BJ (cell line): ENCODE measurements around the gene TMOD2. TPM values are rescaled to one million over a fixed set of nuclear protein-coding genes. Genes with fewer than 3 reads are reported as not detected.

Source experiments
- CTCF ChIA-PET: fragments of 350-600 bp; formaldehyde crosslinking; extraction: SDS; loops from one replicate; lab custom pipeline; 2021; ENCODE audit warnings: antibody characterized with exemption, inconsistent platforms; lab: Yijun Ruan, JAX
- POLR2A ChIA-PET: fragments of 300-600 bp; sonication (Branson Sonifier 250); formaldehyde crosslinking; extraction: SDS; loops from one replicate; lab custom pipeline; 2021; ENCODE audit warnings: antibody characterized with exemption; lab: Charles Lee
- DNase-seq: peaks from one replicate; pipeline ENCODE4 v3.0.0-alpha.2; 2011; ENCODE audit warnings: low read depth
- H3K27me3 ChIP-seq: 2 replicates; pipeline ENCODE4 v1.6.0; 2011; ENCODE audit warnings: low read length; ENCODE audit not compliant: control insufficient read depth, insufficient read depth
- H3K36me3 ChIP-seq: 2 replicates; pipeline ENCODE4 v1.5.1; 2011; ENCODE audit warnings: low read length; ENCODE audit not compliant: control insufficient read depth, insufficient read depth
- H3K4me3 ChIP-seq: 2 replicates; pipeline ENCODE4 v1.5.1; 2011; ENCODE audit warnings: low read depth, mild to moderate bottlenecking, control low read depth, low read length
- polyA plus RNA-seq: library from polyadenylated mRNA; depleted of rRNA; stranded (reverse); fragments of >200 nt; gene quantifications from 2 replicates; pipeline ENCODE4 v1.2.3, GENCODE V29; 2011
- TF ChIP-seq, protein P1 (sequence below): IDR thresholded peaks from 2 replicates; pipeline ENCODE4 v1.5.1; 2011; ENCODE audit warnings: low read depth, mild to moderate bottlenecking, control low read depth, inconsistent platforms, low read length, moderate library complexity; ENCODE audit not compliant: insufficient read depth

Gene TMOD2
- polyA plus RNA-seq, 1 experiment = 1.1 TPM

DNA sequence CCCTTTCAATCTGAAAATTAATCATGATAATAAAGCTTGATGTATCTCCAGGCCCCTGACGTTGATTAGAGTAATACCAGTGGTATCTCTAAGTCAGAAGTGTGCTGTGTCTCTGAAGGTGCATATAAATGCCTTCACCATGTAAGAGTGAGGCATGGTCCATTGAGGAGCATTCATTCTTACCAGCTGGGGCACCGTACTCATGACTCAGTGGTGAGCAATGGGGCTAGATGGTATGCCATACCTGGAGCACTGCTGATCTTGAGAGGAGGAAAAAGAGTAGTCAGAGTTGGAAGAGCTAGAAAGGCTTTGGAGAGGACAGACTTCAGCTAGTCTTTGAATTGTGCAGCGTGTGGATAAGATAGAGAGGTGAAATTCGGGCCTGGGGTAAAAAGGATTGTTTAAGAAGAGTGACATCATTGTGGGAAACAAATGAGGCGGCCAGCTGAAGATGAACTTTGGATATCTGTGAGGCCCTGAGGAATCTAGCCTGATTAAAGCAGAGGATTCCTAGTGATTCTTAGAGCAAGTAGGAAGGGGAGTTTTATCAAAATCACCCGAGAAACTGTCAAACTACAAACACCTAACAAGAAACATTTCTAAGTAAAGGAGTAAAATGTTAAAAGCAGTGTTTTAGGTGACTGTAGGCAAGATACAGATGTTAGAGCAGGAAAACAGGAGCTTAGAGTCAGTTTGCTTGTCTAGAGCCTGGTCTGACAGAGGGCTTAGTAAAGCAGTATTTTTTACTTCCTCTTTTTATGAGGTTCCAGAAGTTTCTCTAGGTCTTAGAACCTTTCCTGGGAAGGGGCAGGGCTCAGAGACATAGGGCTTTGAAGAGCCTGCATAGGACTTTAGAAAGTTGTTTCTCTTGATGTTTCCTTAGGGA lies 91.7 kb downstream of the TMOD2 start:
- TF ChIP-seq, protein P1, sequence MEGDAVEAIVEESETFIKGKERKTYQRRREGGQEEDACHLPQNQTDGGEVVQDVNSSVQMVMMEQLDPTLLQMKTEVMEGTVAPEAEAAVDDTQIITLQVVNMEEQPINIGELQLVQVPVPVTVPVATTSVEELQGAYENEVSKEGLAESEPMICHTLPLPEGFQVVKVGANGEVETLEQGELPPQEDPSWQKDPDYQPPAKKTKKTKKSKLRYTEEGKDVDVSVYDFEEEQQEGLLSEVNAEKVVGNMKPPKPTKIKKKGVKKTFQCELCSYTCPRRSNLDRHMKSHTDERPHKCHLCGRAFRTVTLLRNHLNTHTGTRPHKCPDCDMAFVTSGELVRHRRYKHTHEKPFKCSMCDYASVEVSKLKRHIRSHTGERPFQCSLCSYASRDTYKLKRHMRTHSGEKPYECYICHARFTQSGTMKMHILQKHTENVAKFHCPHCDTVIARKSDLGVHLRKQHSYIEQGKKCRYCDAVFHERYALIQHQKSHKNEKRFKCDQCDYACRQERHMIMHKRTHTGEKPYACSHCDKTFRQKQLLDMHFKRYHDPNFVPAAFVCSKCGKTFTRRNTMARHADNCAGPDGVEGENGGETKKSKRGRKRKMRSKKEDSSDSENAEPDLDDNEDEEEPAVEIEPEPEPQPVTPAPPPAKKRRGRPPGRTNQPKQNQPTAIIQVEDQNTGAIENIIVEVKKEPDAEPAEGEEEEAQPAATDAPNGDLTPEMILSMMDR = no peak
- CTCF ChIA-PET = interaction anchor here (0.6 to 1.8 kb wide), 5 partner anchors 16 to 351 kb away, joined by 3 to 5 read pairs (median 4); no protein-coding TSS in a partner anchor
- POLR2A ChIA-PET = interaction anchor here (0.5 to 0.6 kb wide), 2 partner anchors 12 to 13 kb away, joined by 3 read pairs; no protein-coding TSS in a partner anchor
- H3K27me3 ChIP-seq = no peaks in the 10 kb centered on the region
- DNase-seq = no peak
- H3K36me3 ChIP-seq = no peaks in the 10 kb centered on the region
- no peak overlapping the region for H3K4me3 ChIP-seq

DNA sequence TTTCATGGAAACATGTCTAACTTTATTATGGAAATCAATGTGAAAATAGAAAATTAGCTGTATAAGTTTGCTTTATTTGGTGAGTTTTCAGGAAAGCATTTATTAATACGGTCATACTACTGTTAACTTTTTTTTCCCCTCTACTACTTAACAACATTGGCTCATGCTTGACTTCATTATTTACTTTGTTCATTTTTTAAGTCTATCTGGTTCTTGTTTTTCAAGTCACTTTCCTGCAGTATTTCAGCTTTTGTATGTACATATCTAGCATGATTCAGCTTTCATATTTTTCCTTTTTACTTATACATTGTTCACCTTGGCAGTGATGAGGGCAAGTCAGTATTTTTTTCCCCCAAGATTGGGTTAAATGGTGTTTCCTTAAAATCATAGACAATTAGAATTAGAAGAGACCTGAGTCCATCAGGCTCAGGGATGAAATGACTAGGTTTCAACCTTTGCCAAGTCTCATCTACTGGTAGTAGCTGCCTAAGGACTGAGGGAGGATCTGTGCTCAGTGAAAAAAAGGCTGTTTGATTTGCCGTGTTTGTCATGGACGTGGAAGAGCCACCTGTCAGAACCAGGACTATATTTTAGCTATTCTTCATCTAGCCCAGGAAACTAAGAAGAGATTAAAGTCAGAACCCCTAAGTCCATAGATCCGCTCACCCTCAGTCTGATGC lies 93.5 kb downstream of the TMOD2 start:
- no peak for DNase-seq
- H3K36me3 ChIP-seq = no peaks in the 10 kb centered on the region
- POLR2A ChIA-PET = no interaction called here
- no peaks in the 10 kb centered on the region for H3K27me3 ChIP-seq
- H3K4me3 ChIP-seq = no peak overlapping the region
- CTCF ChIA-PET = interaction anchor here (1.2 kb wide), 1 partner anchor 16 kb away, joined by 4 read pairs; the partner anchor contains the start of gene TMOD3
- TF ChIP-seq, protein P1 = no peak

DNA sequence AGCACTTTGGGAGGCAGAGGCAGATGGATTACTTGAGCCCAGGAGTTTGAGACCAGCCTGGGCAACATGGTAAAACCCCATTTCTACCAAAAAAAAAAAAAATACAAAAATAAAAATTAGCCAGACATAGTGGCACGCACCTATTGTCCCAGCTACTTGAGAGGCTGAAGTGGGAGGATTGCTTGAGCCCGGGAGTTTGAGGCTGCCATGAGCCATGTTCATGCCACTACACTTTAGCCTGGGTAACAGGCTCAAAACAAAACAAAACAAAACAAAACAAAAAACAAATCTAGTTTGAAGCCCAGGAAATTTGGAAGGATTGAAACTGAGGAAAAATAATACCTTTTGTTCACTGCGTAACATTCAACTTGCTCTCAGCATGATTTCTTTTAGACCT lies 94.7 kb downstream of the TMOD2 start:
- Histone ChIP-seq H3K36me3 (no peaks in the 10 kb centered on the region), H3K4me3 (no peak overlapping the region), H3K27me3 (no peaks in the 10 kb centered on the region)
- no peak for DNase-seq
- TF ChIP-seq, protein P1 = no peak
- ChIA-PET CTCF (interaction anchor here (1.2 kb wide), 1 partner anchor 17 kb away, joined by 4 read pairs; the partner anchor contains the start of gene TMOD3), POLR2A (no interaction called here)

DNA sequence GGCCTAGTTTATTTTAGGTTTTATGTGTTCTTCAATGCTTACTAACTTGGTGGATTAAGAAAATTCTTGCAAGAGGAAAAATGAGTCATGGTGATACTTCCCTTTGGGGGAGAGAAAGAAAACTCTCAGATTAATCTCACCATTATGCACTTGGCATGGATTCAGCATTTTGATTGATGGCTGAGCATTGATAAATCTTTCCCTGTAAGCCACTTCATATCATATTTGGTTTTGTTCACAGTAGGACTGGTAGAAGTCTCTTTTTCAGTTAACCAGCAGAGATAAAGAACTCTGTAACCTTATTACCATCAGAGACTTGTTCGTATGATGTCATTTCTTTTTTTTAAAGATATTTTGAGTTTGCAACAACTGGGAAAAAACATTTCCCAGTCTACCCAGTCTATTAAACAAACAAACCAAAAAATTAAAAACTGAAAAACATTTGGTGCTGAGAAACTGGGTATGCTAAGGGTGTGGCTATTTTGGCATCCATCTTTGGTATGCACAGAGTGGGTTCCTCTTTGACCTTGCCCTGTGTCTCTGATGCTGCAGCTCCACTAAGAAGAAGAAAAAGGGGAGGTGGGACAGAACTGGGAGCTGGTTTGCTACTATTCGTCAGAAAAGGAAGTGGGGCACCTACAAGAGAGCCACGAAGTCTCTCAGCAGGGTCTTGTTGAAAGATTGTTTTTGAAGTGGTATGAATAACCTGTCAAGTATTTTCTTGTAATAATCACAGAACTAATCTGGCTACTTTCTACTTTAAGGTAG lies 95.2 kb downstream of the TMOD2 start:
- ChIA-PET CTCF (no interaction called here), POLR2A (no interaction called here)
- Histone ChIP-seq H3K36me3 (no peaks in the 10 kb centered on the region), H3K4me3 (no peak overlapping the region), H3K27me3 (no peaks in the 10 kb centered on the region)
- DNase-seq = no peak
- TF ChIP-seq, protein P1 = no peak
